Testis (tissue), 5 donors: ENCODE data around the gene SCO2. TPM values are rescaled to one million over a fixed set of nuclear protein-coding genes. Genes with fewer than 3 reads are reported as not detected.
A peak's percentile ranks its signal among the peaks of the same experiment; 100 is the strongest.

Source experiments
- DNase-seq: peaks from one replicate; pipeline ENCODE4 v3.0.0-alpha.2; 2019
- H3K27ac ChIP-seq, 2 donors: fragments of 200-600 bp; sonication (generic); one replicate each; pipeline ENCODE4 v1.5.1; 2019
- H3K27me3 ChIP-seq: fragments of 200-600 bp; sonication (generic); one replicate; pipeline ENCODE4 v1.5.1; 2019
- H3K36me3 ChIP-seq: fragments of 200-600 bp; sonication (generic); one replicate; pipeline ENCODE4 v1.5.1; 2017; ENCODE audit warnings: low read depth; ENCODE audit errors: missing control alignments
- H3K4me1 ChIP-seq: fragments of 200-600 bp; sonication (generic); one replicate; pipeline ENCODE4 v1.5.1; 2019
- H3K4me3 ChIP-seq, 2 donors: fragments of 200-600 bp; sonication (generic); one replicate each; pipeline ENCODE4 v1.5.1; 2017 to 2019
- H3K9me3 ChIP-seq: fragments of 200-600 bp; sonication (generic); one replicate; pipeline ENCODE4 v1.5.1; 2017
- CTCF ChIP-seq, 3 experiments: fragments of 450-650 bp in 2 of 3; fragments of 200-600 bp in 1 of 3; sonication (generic) in 1 of 3; IDR thresholded peaks; one replicate each; pipeline ENCODE4 v1.5.1; 2016 to 2019; ENCODE audit warnings: antibody characterized with exemption in 3 of 3, mild to moderate bottlenecking in 2 of 3, moderate library complexity in 1 of 3
- POLR2A ChIP-seq: fragments of 450-650 bp; IDR thresholded peaks from one replicate; pipeline ENCODE4 v1.6.1; 2017; ENCODE audit warnings: antibody characterized with exemption, mild to moderate bottlenecking, moderate library complexity
- WGBS, 2 donors: methylation state at CpG; one replicate each; pipeline ENCODE4 v1.1.5; 2018; 5-methylcytosine and 5-hydroxymethylcytosine counted together
- intact Hi-C: fragments of 100-400 bp; cut with DNase I; formaldehyde crosslinking; loops from one replicate; pipeline ENCODE4 v1.15.1; 2023; ENCODE audit warnings: low total_unique reads
- long read RNA-seq, 2 donors: transcript quantifications; one replicate each; lab custom pipeline, GENCODE V29; 2026
- polyA plus RNA-seq: library from polyadenylated mRNA; stranded (reverse); fragments of 350-450 nt; fragmentation: Illumina TruSeq; extraction: RNeasy Lipid Tissue Mini Kit (QIAGEN cat#74804); gene quantifications from one replicate; pipeline ENCODE4 v1.2.3, GENCODE V29; 2014; ENCODE audit warnings: low read depth, low replicate concordance; ENCODE audit not compliant: insufficient read depth
- total RNA-seq, 2 donors: library from RNA; depleted of rRNA; stranded (reverse); fragments of >200 nt; gene quantifications; one replicate each; pipeline ENCODE4 v1.2.3, GENCODE V29; 2016

Gene SCO2
- 1 to 10 TPM; 4.1 to 4.8 TPM for total RNA-seq
- 1.8 TPM for polyA plus RNA-seq
- long read RNA-seq, donor 1, partial matches to known transcripts = 0 of 1 reads
- long read RNA-seq, donor 1, other reads (novel, unspliced or antisense) = 0 of 1 reads
- long read RNA-seq, donor 2 = 0 reads

GRCh38 chr22:50525104-50525857 lies at the start of gene SCO2:
Gene SCO2 (minus strand): TSS chr22:50525598. CDS start chr22:50524411, 1,187 bp downstream.
- WGBS, 2 donors = 1 to 2% methylated on average over 19 to 54 of the region's 84 CpGs
- Histone ChIP-seq H3K4me1 (peaks cover 19% of the 10 kb centered on the region), H3K27ac (peak within 1 kb of the TSS; percentile 62 to 87), H3K4me3 (peak within 1 kb of the TSS; percentile 73 to 81), H3K9me3 (no peaks in the 10 kb centered on the region), H3K27me3 (no peaks in the 10 kb centered on the region), H3K36me3 (no peaks in the 10 kb centered on the region)
- intact Hi-C loops = no loop called here
- peak in 1 of 3 experiments; percentile 39 for TF ChIP-seq CTCF (IDR thresholded peaks at IDR 0.05)
- no peak for TF ChIP-seq POLR2A
- DNase-seq = peak; percentile 96

- intact Hi-C loops = no loop called here
- no peak for TF ChIP-seq CTCF (IDR thresholded peaks at IDR 0.05)
- no peak for TF ChIP-seq POLR2A
These were observed 49.0 kb upstream of the SCO2 start for GRCh38 chr22:50574383-50574755.

GRCh38 chr22:50573491-50574382 lies 48.3 kb upstream of the SCO2 start:
- Histone ChIP-seq H3K27ac (no peak overlapping the region), H3K9me3 (no peaks in the 10 kb centered on the region), H3K4me1 (peaks cover 8% of the 10 kb centered on the region), H3K36me3 (no peaks in the 10 kb centered on the region), H3K4me3 (no peak overlapping the region), H3K27me3 (no peaks in the 10 kb centered on the region)
- DNase-seq = no peak
- intact Hi-C loops = no loop called here
- no peak for TF ChIP-seq POLR2A
- no peak for TF ChIP-seq CTCF (IDR thresholded peaks at IDR 0.05)
- 93 to 94% methylated on average over 22 to 26 of the region's 26 CpGs for WGBS, 2 donors

More at GRCh38 chr22:50574383-50574755, 49.0 kb upstream of the SCO2 start:
- H3K27ac ChIP-seq = no peak overlapping the region
- H3K4me1 ChIP-seq = peaks cover 9% of the 10 kb centered on the region
- H3K9me3 ChIP-seq = no peaks in the 10 kb centered on the region
- 91 to 93% methylated on average over 11 of the region's 11 CpGs for WGBS, 2 donors
- no peaks in the 10 kb centered on the region for H3K27me3 ChIP-seq
- DNase-seq = no peak
- H3K36me3 ChIP-seq = no peaks in the 10 kb centered on the region
- H3K4me3 ChIP-seq = no peak overlapping the region

- no peak for DNase-seq
- no peak for TF ChIP-seq POLR2A
- TF ChIP-seq CTCF (IDR thresholded peaks at IDR 0.05) = no peak
- H3K27ac ChIP-seq = no peak overlapping the region
- no peaks in the 10 kb centered on the region for H3K27me3 ChIP-seq
- no peaks in the 10 kb centered on the region for H3K36me3 ChIP-seq
- 93 to 100% methylated on average over 6 to 11 of the region's 11 CpGs for WGBS, 2 donors
- intact Hi-C loops = no loop called here
- H3K4me3 ChIP-seq = no peak overlapping the region
- H3K4me1 ChIP-seq = peaks cover under 1% of the 10 kb centered on the region
- no peaks in the 10 kb centered on the region for H3K9me3 ChIP-seq
These were observed 47.6 kb upstream of the SCO2 start for GRCh38 chr22:50572965-50573364.
